HCT116 (cell line): ENCODE data around the gene CACNA2D3. TPM values are rescaled to one million over a fixed set of nuclear protein-coding genes. Genes with fewer than 3 reads are reported as not detected.

ENCODE experiments used
- ATAC-seq: fragments of 200-7000 bp; cut with Tn5 transposase; 2 replicates; pipeline ENCODE4 v1.9.1; 2020; ENCODE audit warnings: mild to moderate bottlenecking, moderate library complexity
- BruUV-seq: library from RNA; stranded (reverse); fragments of 400-500 nt; replicated peaks from 2 replicates; lab custom pipeline; 2021; lab: Mats Ljungman, UMichigan
- CTCF ChIA-PET: fragments of 300-600 bp; sonication (Branson Sonifier 250); formaldehyde crosslinking; loops from one replicate; lab custom pipeline; 2021; ENCODE audit warnings: antibody characterized with exemption; lab: Charles Lee
- POLR2A ChIA-PET: fragments of 300-600, 350-600 bp; sonication (Branson Sonifier 250); formaldehyde crosslinking; loops from one replicate; lab custom pipeline; 2021; ENCODE audit warnings: antibody characterized with exemption; lab: Charles Lee
- RAD21 ChIA-PET, 2 experiments: fragments of 300-600 bp; sonication (Branson Sonifier 250); formaldehyde crosslinking; loops; one replicate each; lab custom pipeline; 2023; ENCODE audit warnings: low total read pairs in 2 of 2; ENCODE audit not compliant: uncharacterized antibody in 2 of 2, unreplicated experiment in 2 of 2, low non-redundant PET in 1 of 2; lab: Charles Lee
- DNase-seq: peaks from one replicate; pipeline ENCODE4 v3.0.0-alpha.2; 2010; ENCODE audit warnings: low read depth, low spot score
- H2AFZ ChIP-seq: fragments of 200-600 bp; shearing (Covaris generic), sonication (generic); 2 replicates; pipeline ENCODE4 v1.6.1; 2017; ENCODE audit warnings: low read depth, mixed run types, mixed read lengths, antibody characterized with exemption, low read length; ENCODE audit not compliant: poor library complexity, severe bottlenecking
- H3K27ac ChIP-seq: 2 replicates; pipeline ENCODE4 v1.5.1; 2012; ENCODE audit warnings: low read depth, low read length
- H3K27me3 ChIP-seq: fragments of 200-600 bp; sonication (generic); 2 replicates; pipeline ENCODE4 v1.6.1; 2016; ENCODE audit warnings: mixed run types, low read length, mixed read lengths; ENCODE audit not compliant: insufficient read depth
- H3K36me3 ChIP-seq, 2 experiments: fragments of 200-500 bp in 1 of 2; fragments of 200-600 bp in 1 of 2; sonication (Bioruptor generic) in 1 of 2; sonication (generic) in 1 of 2; 2 replicates each; pipeline versions ENCODE4 v1.5.1 to v1.6.1; 2014 to 2016; ENCODE audit warnings: low read length in 2 of 2, inconsistent platforms in 1 of 2, mixed read lengths in 1 of 2, mixed run types in 1 of 2; ENCODE audit not compliant: insufficient read depth in 2 of 2, control insufficient read depth in 1 of 2
- H3K4me1 ChIP-seq, 2 experiments: fragments of 200-600 bp in 1 of 2; sonication (generic) in 1 of 2; 2 replicates each; pipeline versions ENCODE4 v1.5.1 to v1.6.1; 2012 to 2017; ENCODE audit warnings: low read length in 2 of 2, inconsistent platforms in 1 of 2, mild to moderate bottlenecking in 1 of 2, mixed read lengths in 1 of 2, mixed run types in 1 of 2, moderate library complexity in 1 of 2; ENCODE audit not compliant: insufficient read depth in 2 of 2, control insufficient read depth in 1 of 2
- H3K4me2 ChIP-seq: fragments of 200-600 bp; sonication (generic); 2 replicates; pipeline ENCODE4 v1.6.1; 2017; ENCODE audit warnings: mixed run types, low read length, mixed read lengths
- H3K4me3 ChIP-seq, 2 experiments: fragments of 200-600 bp in 1 of 2; sonication (generic) in 1 of 2; replicated peaks in 1 of 2; 2 replicates each; pipeline ENCODE4 v1.5.1; 2011 to 2016; ENCODE audit warnings: low read length in 2 of 2, control low read depth in 1 of 2, low read depth in 1 of 2, mild to moderate bottlenecking in 1 of 2, mixed read lengths in 1 of 2, mixed run types in 1 of 2
- H3K79me2 ChIP-seq: fragments of 200-600 bp; sonication (generic); 2 replicates; pipeline ENCODE4 v1.6.1; 2017; ENCODE audit warnings: mild to moderate bottlenecking, mixed run types, low read length, moderate library complexity, mixed read lengths; ENCODE audit not compliant: insufficient read depth
- H3K9ac ChIP-seq: fragments of 200-600 bp; sonication (generic); 2 replicates; pipeline ENCODE4 v1.6.1; 2016; ENCODE audit warnings: low read length, mixed read lengths
- H3K9me2 ChIP-seq: fragments of 200-600 bp; sonication (generic), shearing (Covaris generic); 2 replicates; pipeline ENCODE4 v1.6.1; 2017; ENCODE audit warnings: mixed run types, mild to moderate bottlenecking, moderate library complexity; ENCODE audit not compliant: insufficient read depth
- H3K9me3 ChIP-seq, 2 experiments: fragments of 200-500 bp in 1 of 2; fragments of 200-600 bp in 1 of 2; sonication (Bioruptor generic) in 1 of 2; sonication (generic) in 1 of 2; 2 replicates each; pipeline ENCODE4 v1.6.1; 2014 to 2017; ENCODE audit warnings: low read length in 2 of 2, mixed read lengths in 2 of 2, inconsistent platforms in 1 of 2, low read depth in 1 of 2, mild to moderate bottlenecking in 1 of 2, mixed run types in 1 of 2, moderate library complexity in 1 of 2; ENCODE audit not compliant: control insufficient read depth in 1 of 2, insufficient read depth in 1 of 2
- H4K20me1 ChIP-seq: fragments of 200-600 bp; sonication (generic), shearing (Covaris generic); 2 replicates; pipeline ENCODE4 v1.6.1; 2017; ENCODE audit warnings: mixed run types, mild to moderate bottlenecking, moderate library complexity; ENCODE audit not compliant: insufficient read depth
- CBX3 ChIP-seq: IDR thresholded peaks from 2 replicates; pipeline ENCODE4 v1.6.1; 2012; ENCODE audit warnings: low read depth
- CEBPB ChIP-seq: IDR thresholded peaks from 2 replicates; pipeline ENCODE4 v1.6.1; 2012; ENCODE audit warnings: low read depth
- EGR1 ChIP-seq: IDR thresholded peaks from 2 replicates; pipeline ENCODE4 v1.6.1; 2012; ENCODE audit warnings: low read depth
- ELF1 ChIP-seq: IDR thresholded peaks from 2 replicates; pipeline ENCODE4 v1.6.1; 2012; ENCODE audit warnings: low read depth, borderline replicate concordance
- EZH2phosphoT487 ChIP-seq: fragments of 200-600 bp; IDR thresholded peaks from 2 replicates; pipeline ENCODE4 v1.6.1; 2018; ENCODE audit warnings: antibody characterized with exemption, borderline replicate concordance
- POLR2A ChIP-seq: IDR thresholded peaks from 2 replicates; pipeline ENCODE4 v1.7.0; 2011; ENCODE audit warnings: borderline replicate concordance; ENCODE audit not compliant: insufficient read depth, insufficient read length; ENCODE audit errors: extremely low read depth
- POLR2AphosphoS5 ChIP-seq: IDR thresholded peaks from 2 replicates; pipeline ENCODE4 v1.6.1; 2011; ENCODE audit warnings: mild to moderate bottlenecking, low read depth, low read length, moderate library complexity
- REST ChIP-seq: IDR thresholded peaks from 2 replicates; pipeline ENCODE4 v1.6.1; 2012; ENCODE audit warnings: low read depth
- SRF ChIP-seq: IDR thresholded peaks from 2 replicates; pipeline ENCODE4 v1.6.1; 2012; ENCODE audit warnings: low read depth
- TCF7L2 ChIP-seq: IDR thresholded peaks from 2 replicates; pipeline ENCODE4 v1.7.0; 2011; ENCODE audit warnings: borderline replicate concordance, inconsistent platforms; ENCODE audit not compliant: insufficient read depth, insufficient read length; ENCODE audit errors: extremely low read depth
- ZFX ChIP-seq: fragments of 450-650 bp; IDR thresholded peaks from 2 replicates; pipeline ENCODE4 v1.6.1; 2017
- intact Hi-C: fragments of 100-400 bp; cut with micrococcal nuclease; formaldehyde crosslinking; loops from 2 replicates; pipeline ENCODE4 v1.10.0; 2022
- total RNA-seq: library from RNA; stranded (reverse); gene quantifications from one replicate; pipeline ENCODE4 v1.2.1, GENCODE V29; 2021; ENCODE audit not compliant: unreplicated experiment

Gene CACNA2D3
- total RNA-seq, 1 experiment from 2014 or later, result 0.20 TPM

- Histone ChIP-seq H3K27ac (no peak overlapping the region), H3K9ac (no peak overlapping the region), H3K4me3 (no peak overlapping the region), H3K79me2 (no peaks in the 10 kb centered on the region), H3K27me3 (no peaks in the 10 kb centered on the region), H4K20me1 (no peaks in the 10 kb centered on the region), H3K4me1 (no peaks in the 10 kb centered on the region), H2AFZ (no peak overlapping the region), H3K9me2 (no peaks in the 10 kb centered on the region), H3K9me3 (peaks cover 4 to 11% of the 10 kb centered on the region in 2 experiments; a peak in 1 of 4 replicates), H3K36me3 (no peaks in the 10 kb centered on the region), H3K4me2 (no peak overlapping the region)
- POLR2A ChIA-PET, result no interaction called here
- TF ChIP-seq POLR2AphosphoS5, result no peak
- TF ChIP-seq ZFX, result no peak
- no peak for TF ChIP-seq CBX3
- TF ChIP-seq POLR2A, result no peak
- TF ChIP-seq EZH2phosphoT487, result no peak
- no peak for TF ChIP-seq EGR1
- TF ChIP-seq SRF, result no peak
- TF ChIP-seq REST, result no peak
- no peak for TF ChIP-seq TCF7L2
- TF ChIP-seq CEBPB, result no peak
- TF ChIP-seq ELF1, result no peak
- intact Hi-C loops, result no loop called here
- no peak for DNase-seq
- BruUV-seq, result no TSS peak
- CTCF ChIA-PET, result no interaction called here
- RAD21 ChIA-PET, result no interaction called here
- ATAC-seq, result no peak
These were observed 519.1 kb downstream of the CACNA2D3 start for GRCh38 chr3:54641226-54642014.
